Measurements from ENCODE around the gene PPIAL4G.
A peak's percentile ranks its signal among the peaks of the same experiment; 100 is the strongest.
"Not testable (repeated sequence)": the region's sequence is repeated elsewhere in the genome, so short reads cannot be mapped to it uniquely, and the experiment has no call there.

PPIAL4G gene

DNA sequence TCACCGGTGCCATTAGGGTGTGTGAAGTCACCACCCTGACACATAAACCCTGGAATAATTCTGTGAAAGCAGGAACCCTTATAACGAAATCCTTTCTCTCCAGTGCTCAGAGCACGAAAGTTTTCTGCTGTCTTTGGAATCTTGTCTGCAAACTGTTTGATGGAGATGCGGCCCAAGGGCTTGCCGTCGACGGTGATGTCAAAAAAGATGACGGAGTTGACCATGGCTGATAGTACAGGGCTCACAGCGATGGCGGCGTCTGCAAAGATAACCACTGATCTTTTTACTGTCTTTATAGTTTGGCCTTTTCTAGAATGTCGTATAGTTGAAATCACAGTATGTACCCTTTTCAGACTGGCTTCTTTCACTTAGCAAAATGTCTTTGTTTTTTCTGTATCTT is at the start of gene PPIAL4G:
TSS of gene PPIAL4G (minus strand) at position 274 of the 400 bp plus-strand sequence. CDS start at position 224, 50 bp downstream.
- not testable (repeated sequence) for DNase-seq

DNA sequence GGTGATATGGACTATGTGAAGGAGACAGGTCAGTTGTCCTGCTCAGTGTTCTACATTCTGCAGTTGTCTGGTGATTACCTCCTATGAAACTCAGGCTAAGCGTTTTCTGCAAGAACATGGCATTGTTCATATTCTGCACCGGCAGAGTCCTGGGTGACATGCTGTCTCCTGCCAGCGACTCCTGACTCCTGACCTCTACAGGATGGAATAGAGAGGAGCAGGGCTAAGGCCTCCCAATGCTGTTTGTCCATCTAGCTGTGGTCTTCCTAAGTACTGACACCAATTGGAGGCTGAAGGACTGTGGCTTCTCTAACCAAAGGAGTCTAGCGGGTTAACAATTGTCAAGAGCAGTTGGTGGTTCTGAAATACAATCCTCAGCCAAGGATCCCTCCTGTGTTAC is 49.1 kb upstream of the PPIAL4G start:
- DNase-seq: not testable (repeated sequence)

DNA sequence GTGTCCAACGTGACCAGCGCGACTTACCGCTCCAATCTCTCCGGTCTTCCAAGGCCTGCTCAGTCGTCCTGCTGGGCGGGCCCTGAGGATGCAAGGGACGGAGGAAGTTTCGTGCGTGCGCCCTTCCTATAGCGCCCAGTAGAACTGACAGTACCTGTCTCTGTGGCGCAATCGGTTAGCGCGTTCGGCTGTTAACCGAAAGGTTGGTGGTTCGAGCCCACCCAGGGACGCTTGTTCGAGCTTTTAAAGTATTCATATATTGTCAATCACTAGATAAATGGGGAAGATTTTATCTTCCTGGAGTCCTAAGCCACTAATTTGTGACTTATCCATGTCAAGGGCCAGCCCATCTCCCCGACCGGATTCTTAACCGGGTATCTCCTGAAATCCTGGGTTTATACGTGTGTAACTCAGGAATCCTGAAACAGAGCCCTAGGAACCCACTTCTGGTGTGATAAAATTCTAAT is 46.0 kb upstream of the PPIAL4G start:
- peak; percentile 83 for DNase-seq

DNA sequence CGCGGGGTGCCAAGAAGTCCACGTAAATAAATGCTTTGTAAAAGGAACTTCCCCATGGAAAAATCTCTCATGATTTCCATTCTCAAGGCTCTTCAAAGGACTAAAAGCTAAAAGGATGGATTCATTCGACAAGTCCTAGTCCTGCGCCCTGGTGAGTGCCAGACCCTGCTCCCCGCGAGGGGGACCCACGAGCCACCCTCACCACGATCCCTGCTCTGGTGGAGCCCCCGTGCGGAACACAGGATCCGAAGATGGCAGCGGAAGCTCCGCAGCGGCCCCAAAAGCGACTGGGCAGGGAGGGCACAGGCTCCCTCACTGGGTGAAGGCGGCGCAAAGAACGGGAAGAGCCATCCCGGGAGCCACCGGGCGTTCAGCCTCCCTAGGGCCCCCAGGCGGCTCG is 45.5 kb upstream of the PPIAL4G start:
- DNase-seq: not testable (repeated sequence)

DNA sequence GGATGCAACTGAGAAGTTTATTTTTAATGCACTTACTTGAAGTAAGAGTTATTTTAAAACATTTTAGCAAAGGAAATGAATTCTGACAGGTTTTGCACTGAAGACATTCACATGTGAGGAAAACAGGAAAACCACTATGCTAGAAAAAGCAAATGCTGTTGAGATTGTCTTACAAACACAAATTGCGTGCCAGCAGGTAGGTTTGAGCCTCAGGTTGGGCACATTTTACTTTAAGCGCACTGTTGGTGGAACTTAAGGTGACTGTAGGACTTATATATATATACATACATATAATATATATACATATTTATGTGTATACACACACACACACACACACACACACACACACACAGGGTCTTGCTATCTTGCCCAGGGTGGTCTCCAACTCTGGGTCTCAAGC is 43.5 kb upstream of the PPIAL4G start:
- DNase-seq: not testable (repeated sequence)

DNA sequence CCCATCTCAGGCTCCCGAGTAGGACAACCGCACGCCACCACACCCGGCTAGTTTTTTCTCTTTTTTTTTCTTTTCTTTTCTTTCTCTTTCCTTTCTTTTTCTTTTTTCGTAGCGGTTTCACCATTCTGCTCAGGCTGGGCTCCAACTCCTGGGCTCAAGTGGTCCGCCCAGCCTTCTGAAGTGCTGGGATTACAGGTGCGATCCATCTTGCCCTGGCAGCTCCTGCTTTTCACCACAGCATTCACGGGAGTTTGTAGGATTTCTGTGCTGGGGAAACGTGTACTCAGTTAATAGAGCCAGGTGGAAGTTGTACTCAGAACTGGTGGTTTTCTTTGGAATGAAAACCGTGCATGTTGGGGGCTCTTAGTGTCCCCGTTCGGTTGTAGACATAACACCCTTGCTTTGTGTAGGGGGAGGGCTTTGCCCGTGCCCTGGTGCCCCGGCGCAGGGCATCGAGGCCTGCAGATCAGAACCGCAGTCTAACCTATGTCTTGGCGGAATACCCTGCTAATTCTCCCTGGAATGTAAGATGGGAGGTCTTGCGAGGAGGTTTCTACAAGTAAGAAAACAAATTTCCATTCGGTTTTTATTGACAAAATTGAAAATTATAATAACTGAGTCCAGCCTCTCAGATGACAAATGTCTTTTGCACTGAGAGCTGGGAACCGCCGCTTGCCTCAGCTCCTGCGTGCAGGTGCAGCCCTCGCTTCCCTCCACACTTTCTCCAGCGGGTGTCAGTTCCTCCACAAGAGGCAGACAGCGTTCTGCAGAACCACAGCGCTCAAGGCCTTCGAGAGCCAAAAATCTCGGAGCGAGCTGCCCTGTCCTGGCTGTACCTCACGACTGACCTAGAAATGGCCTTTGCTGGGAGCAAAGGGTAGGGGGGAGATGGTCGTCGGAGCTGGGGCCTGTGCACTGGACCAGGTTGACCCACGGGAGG is 40.4 kb upstream of the PPIAL4G start:
- DNase-seq: not testable (repeated sequence)

DNA sequence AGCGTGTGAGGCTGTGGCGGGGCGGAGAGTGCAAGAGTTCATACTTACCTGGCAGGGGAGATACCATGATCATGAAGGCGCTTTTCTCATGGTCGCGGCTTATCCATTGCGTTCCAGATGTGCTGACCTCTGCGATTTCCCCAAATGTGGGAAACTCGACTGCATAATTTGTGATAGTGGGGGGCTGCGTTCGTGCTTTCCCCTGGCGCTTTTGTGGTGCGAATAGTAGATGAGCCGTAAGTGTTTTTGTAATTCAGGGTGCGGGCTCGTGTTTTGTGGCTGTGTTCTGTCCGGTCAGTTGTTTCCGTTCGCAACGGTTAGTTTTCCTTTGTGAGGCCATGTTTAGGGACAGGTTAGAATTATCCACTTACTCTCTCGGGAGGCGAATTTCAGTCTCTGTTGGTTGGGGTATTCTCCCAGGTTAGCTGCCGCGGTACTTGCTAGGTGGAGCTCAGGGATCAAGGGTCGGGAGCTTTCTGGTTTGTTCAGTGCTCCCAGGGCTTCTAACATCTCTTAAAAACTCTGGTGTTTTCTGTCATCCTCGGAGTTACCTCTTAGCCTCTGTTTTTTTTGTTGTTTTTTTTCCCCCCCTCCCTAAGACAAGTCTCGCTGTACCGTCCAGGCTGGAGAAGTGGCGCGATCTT is 39.6 kb upstream of the PPIAL4G start:
- peak; percentile 98 for DNase-seq

DNA sequence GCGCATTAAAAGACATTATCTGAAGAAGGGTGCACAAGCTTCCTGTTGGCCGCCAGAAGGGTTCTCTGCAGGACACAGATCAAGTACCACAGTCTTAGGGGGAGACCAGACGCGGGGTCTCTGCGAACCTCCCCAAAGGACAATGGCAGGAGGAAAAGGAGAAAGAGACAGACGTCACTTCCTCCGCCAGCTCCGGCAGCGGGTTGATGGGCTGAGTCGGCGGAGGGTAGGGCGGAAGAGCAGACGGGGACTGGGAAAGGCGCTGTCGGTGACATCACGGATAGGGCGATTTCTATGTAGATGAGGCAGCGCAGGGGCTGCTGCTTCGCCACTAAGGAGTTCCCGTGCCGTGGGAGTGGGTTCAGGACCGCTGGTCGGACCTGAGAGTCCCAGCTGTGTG is 39.0 kb upstream of the PPIAL4G start:
- DNase-seq: peak; percentile 94

DNA sequence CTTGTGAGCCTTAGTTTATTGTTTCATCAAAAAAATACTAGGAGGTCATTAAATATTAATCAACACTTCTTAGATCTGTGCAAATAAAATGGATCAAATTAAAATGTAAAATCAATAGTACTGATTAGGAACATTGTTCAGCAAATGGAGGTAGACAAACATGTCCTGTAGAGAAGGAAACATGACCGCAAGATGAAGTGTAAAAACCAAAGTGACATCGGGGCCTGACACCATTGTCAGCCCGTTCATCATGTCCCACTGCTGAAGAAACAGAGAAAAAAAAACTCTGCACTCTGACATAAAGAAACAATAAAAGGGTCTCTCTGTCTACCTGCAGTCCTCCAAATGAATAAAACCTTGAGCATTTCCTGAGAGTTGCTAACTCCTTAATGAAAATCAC is 31.2 kb upstream of the PPIAL4G start:
- DNase-seq: not testable (repeated sequence)

DNA sequence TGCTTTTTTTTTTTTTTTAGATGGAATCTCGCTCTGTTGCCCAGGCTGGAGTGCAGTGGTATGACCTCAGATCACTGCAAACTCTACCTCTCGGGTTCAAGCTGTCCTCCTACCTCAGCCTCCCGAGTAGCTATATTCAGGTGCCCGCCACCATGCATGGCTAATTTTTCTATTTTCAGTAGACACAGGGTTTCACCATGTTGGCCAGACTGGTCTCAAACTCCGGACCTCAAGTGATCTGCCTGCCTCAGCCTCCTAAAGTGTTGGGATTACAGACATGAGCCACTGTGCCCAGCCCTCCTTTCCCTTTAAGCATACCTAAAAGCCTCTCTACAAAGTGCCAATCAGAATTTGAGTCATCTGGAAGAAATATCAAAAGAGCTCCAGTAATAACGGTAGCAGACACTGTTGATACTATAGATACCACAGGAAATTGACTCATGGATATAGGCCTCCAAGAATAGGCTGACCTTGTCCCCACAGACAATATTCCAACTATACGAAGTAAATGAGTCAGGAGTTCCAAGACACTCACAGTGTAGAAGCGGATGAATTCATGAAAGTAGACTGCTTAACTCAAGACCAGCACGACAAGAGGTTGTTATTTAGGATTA is 29.6 kb upstream of the PPIAL4G start:
- peak; percentile 85 for DNase-seq

DNA sequence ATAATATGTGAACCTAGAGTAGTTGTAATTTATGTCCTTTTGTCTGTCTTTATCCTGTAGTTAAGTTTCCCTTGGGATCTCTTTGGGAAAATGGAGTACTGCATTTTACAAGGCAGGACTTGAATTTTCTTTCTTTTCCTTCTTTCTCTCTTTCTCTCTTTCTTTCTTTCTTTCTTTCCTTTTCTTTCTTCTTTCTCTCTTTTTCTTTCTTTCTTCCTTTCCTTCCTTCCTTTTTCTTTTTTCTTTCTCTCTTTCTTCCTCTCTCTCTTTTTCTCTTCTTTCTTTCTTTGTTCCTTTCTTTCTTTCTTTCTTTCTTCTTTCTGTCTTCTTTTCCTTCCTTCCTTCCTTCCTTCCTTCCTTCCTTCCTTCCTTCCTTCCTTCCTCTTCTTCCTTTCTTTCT is 10.8 kb upstream of the PPIAL4G start:
- not testable (repeated sequence) for DNase-seq

DNA sequence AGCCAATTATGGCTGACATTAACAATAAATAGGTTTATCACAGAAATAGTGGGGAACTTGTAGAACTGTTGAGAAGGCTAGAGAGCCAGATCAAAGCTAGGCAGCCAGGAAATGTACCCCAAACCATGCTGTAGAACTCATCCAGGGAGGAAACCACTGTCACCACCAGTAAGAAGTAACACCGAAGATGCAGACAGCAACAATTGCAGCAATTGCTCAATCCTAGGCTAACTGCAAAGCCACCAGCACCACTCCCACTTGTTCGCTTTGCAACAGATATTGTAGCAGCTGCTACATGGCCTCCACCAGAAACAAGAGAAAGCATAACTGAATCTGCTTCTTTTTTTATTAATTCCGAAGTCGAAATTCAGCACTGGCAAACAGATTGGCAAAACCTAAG is 2.0 kb downstream of the PPIAL4G start:
- DNase-seq: peak; percentile 68

DNA sequence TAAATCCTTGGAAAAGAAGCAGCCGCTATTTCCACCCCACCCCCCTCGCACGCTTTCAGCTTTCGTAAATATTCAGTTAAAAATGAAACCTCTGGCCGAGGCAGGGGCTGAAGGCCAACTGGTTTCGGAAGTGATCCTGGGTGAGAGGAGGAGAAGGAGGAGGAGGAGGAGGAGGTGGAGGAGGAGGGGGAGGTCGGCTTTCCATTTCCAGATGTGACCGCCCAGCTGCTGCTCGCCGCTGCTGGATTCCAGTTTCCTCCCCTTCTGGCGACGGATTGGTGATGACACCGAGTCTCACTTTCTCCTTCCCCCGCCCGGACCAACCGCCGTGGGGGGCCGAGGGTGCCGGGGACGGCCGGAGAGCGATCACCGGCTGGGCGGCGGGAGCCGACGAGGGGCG is 23.4 kb downstream of the PPIAL4G start:
- not testable (repeated sequence) for DNase-seq

DNA sequence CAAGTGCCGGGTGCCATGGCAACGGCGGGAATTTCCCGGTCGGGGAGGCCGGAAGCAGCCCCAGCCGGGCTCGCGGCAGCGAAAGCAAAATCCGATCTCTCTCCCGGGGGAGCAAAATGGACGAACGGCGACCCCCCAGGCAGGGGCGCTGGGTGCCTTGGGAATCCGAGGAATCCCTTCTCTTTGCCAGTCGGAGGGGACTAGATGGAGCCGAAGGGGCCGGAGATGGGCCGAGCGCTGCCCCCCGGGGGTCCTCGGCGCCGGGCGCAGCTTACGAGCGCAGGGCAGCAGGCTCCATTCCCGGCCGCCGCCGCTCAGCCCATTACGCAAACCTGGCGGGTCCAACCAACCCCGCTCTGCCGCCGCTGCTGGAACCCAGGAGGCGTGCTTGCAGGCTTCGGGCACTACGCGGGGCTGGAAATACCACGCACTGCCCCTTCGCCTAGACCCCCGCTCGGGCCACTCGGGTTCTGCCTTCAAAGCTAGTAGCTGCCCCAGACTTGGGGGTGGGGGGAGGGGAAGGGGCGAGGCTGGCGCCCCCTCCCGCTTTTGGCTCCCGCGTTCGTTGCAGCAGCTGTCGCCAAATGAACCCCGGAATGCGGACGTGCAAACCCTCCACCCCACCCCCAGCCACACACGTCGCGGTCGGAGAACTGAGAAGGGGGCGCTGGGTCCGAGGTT is 24.1 kb downstream of the PPIAL4G start:
- DNase-seq: peak; percentile 32

DNA sequence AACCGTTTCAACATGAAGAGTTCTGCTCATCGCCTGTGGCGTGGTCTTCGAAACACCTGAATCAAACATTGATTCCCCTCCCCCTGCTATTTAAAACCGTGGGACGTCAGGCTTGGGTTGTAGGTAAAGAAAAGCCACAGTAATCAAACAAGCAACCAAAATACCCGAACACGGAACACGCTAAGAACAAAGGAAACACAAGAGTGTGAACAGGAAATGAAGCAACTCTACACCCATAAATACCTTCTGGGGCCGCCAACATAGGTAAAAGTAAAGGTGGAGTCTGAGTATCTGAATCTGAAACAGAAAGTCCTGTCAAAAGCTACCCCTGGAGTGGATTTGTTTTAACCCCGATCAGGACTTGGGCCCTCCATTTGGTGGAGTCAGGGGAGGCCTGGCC is 24.7 kb downstream of the PPIAL4G start:
- peak; percentile 53 for DNase-seq

DNA sequence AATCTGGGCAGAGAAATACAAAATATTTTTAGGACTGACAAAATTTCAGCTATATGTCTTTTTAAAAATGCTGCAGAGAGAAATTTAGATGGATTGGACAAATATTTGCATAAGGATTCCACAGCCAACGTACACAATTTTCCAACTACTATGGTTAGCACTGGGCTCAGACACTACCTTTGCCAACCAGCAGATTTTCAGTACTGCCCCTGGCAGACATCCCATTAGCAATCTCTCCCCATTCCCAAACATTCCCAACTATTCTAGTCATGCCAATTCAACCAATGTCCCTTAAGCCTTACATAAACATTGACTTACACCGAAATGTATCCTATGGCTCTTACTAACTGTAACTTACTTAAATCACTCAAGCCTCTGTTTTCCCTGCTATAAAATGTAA is 30.3 kb downstream of the PPIAL4G start:
- not testable (repeated sequence) for DNase-seq

DNA sequence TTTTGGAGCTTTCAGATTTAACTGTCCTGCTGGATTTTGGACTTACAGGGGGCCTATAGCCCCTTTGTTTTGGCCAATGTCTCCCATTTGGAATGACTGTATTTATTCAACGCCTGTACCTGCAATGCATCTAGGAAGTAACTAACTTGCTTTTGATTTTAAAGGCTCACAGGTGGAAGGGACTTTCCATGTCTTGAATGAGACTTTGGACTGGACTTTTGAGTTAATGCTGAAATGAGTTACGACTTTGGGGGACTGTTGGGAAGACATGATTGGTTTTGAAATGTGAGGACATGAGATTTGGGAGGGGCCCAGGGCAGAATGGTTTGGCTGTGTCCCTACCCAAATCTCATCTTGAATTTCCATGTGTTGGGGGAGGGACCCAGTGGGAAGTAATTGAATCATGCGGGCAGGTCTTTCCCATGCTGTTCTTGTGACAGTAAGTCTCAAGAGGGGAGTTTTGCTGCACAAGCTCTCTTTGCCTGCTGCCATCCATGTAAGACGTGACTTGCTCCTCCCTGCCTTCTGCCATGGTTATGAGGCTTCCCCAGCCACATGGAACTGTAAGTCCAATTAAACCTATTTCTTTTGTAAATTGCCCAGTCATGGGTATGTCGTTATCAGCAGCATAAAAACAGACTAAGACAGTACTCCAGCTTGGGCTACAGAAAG is 43.3 kb downstream of the PPIAL4G start:
- DNase-seq: not testable (repeated sequence)

DNA sequence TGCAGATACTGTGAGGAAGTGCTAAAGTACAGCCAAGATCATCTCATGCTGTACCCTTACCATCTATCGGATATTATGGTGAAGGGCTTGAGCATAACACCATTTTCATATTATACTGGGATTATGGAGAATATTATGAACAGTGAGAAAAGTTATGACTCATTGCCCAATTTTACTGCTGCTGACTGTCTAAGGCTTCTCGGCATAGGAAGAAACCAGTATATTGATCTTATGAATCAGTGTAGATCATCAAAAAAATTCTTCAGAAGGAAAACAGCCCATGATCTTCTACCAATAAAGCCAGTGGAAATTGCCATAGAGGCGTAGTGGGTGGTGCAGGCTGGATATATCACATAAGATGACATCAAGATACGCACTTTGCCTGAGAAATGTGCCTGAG is 47.7 kb downstream of the PPIAL4G start:
- DNase-seq: no peak

DNA sequence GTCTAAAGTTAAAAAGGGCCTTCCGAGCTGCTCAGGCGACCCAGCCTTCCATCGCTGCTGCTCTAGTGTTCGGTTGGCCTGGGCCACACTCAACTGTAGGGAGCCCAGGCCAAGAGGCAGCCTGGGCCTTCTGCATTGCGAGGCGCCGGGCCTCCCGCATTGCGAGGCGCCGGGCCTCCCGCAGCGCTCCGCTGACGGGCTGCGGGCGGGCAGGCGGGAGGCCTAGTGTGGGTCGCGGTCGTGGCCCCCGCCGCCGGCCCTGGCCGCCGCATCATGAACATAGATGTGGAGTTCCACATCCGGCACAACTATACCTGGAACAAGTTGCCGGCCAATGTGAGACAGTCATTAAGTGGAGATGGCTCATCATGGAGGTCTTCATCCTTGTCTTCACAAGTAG is 48.3 kb downstream of the PPIAL4G start:
- DNase-seq: no peak

DNA sequence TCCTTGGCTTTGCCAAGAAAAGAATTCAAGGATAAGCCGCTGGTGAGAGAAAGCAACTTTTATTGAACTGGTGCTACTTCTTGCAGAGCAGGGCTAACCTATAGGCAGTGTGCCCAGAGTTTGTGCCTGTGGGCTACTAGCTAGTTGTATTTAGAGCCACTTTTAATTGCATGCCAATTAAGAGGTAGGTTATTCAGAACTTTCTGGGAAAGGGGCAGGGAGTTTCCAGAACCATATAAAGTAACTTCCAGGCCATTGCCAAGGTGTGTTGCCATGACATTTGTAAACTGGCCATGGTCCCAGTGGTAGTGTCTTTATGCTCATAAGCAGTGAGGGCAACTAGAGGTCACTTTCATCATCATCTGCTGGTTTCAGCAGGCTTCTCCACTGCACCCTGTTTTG is 50.2 kb downstream of the PPIAL4G start:
- not testable (repeated sequence) for DNase-seq
